IMR-90 (cell line): Measurements from ENCODE around the gene NDUFS3. TPM values are rescaled to one million over a fixed set of nuclear protein-coding genes. Genes with fewer than 3 reads are reported as not detected.

ENCODE experiments used
- ATAC-seq: fragments of 200-7000 bp; cut with Tn5 transposase; 2 replicates; pipeline ENCODE4 v1.9.1; 2020; ENCODE audit warnings: low read depth, mild to moderate bottlenecking, moderate library complexity
- BruUV-seq: library from RNA; stranded (reverse); fragments of 400-500 nt; replicated peaks from 2 replicates; lab custom pipeline; 2021; lab: Mats Ljungman, UMichigan
- CTCF ChIA-PET: fragments of 300-600 bp; formaldehyde crosslinking; extraction: SDS; loops from one replicate; lab custom pipeline; 2021; ENCODE audit warnings: antibody characterized with exemption; lab: Yijun Ruan, JAX
- POLR2A ChIA-PET: fragments of 300-600 bp; sonication (Branson Sonifier 250); formaldehyde crosslinking; loops from one replicate; lab custom pipeline; 2022; ENCODE audit warnings: antibody characterized with exemption; ENCODE audit not compliant: unreplicated experiment; lab: Charles Lee
- DNase-seq: peaks from one replicate; pipeline ENCODE4 v3.0.0; 2013
- H2AFZ ChIP-seq: replicated peaks from 2 replicates; pipeline ENCODE3; 2013; ENCODE audit warnings: low read length, mild to moderate bottlenecking; ENCODE audit not compliant: poor library complexity
- H2AK5ac ChIP-seq: 2 replicates; pipeline ENCODE4 v1.6.1; 2013; ENCODE audit warnings: low read depth, low read length, inconsistent platforms
- H2AK9ac ChIP-seq: replicated peaks from 2 replicates; pipeline ENCODE3; 2013; ENCODE audit warnings: mild to moderate bottlenecking, low read depth, low read length, moderate library complexity; ENCODE audit not compliant: poor library complexity
- H2BK120ac ChIP-seq: 2 replicates; pipeline ENCODE4 v1.6.1; 2013; ENCODE audit warnings: low read depth, low read length, inconsistent platforms
- H2BK15ac ChIP-seq: 3 replicates; pipeline ENCODE4 v1.6.1; 2013; ENCODE audit warnings: low read depth, low read length, inconsistent platforms
- H2BK20ac ChIP-seq: 2 replicates; pipeline ENCODE4 v1.6.1; 2013; ENCODE audit warnings: low read depth, mild to moderate bottlenecking, inconsistent platforms, low read length, moderate library complexity
- H2BK5ac ChIP-seq: 2 replicates; pipeline ENCODE4 v1.6.1; 2013; ENCODE audit warnings: mild to moderate bottlenecking, low read depth, low read length, inconsistent platforms; ENCODE audit not compliant: poor library complexity, severe bottlenecking
- H3K14ac ChIP-seq: replicated peaks from 2 replicates; pipeline ENCODE4 v1.6.1; 2013; ENCODE audit warnings: low read depth, low read length, inconsistent platforms
- H3K18ac ChIP-seq: 2 replicates; pipeline ENCODE4 v1.6.1; 2013; ENCODE audit warnings: low read depth, low read length, control low read depth
- H3K23ac ChIP-seq: 2 replicates; pipeline ENCODE4 v1.6.1; 2013; ENCODE audit warnings: low read depth, low read length, inconsistent platforms
- H3K27ac ChIP-seq: 2 replicates; pipeline ENCODE4 v1.5.1; 2013; ENCODE audit warnings: mild to moderate bottlenecking, control low read depth, low read length; ENCODE audit not compliant: insufficient read depth
- H3K27me3 ChIP-seq: 2 replicates; pipeline ENCODE4 v1.6.1; 2013; ENCODE audit warnings: low read length; ENCODE audit not compliant: control insufficient read depth, insufficient read depth
- H3K36me3 ChIP-seq: 2 replicates; pipeline ENCODE4 v1.6.1; 2013; ENCODE audit warnings: low read length, mixed read lengths; ENCODE audit not compliant: control insufficient read depth, insufficient read depth
- H3K4ac ChIP-seq: 2 replicates; pipeline ENCODE4 v1.6.1; 2013; ENCODE audit warnings: low read depth, low read length, inconsistent platforms
- H3K4me1 ChIP-seq: 2 replicates; pipeline ENCODE4 v1.6.1; 2013; ENCODE audit warnings: low read length, mixed read lengths; ENCODE audit not compliant: control insufficient read depth, insufficient read depth
- H3K4me2 ChIP-seq: 2 replicates; pipeline ENCODE4 v1.6.1; 2013; ENCODE audit warnings: low read depth, mild to moderate bottlenecking, control low read depth, low read length, moderate library complexity
- H3K4me3 ChIP-seq: 2 replicates; pipeline ENCODE4 v1.5.1; 2013; ENCODE audit warnings: low read depth, mild to moderate bottlenecking, control low read depth, low read length, moderate library complexity; ENCODE audit not compliant: insufficient read depth
- H3K56ac ChIP-seq: 2 replicates; pipeline ENCODE4 v1.6.1; 2013; ENCODE audit warnings: low read length, inconsistent platforms; ENCODE audit not compliant: insufficient read depth; ENCODE audit errors: extremely low read depth
- H3K79me1 ChIP-seq, 2 experiments: 2 replicates each; pipeline ENCODE4 v1.6.1; 2013; ENCODE audit warnings: low read length in 2 of 2, inconsistent platforms in 1 of 2, low read depth in 1 of 2
- H3K9ac ChIP-seq: 2 replicates; pipeline ENCODE4 v1.6.1; 2013; ENCODE audit warnings: low read depth, low read length, control low read depth
- H3K9me1 ChIP-seq: 2 replicates; pipeline ENCODE4 v1.6.1; 2013; ENCODE audit warnings: low read length, inconsistent platforms; ENCODE audit not compliant: insufficient read depth
- H3K9me3 ChIP-seq: 2 replicates; pipeline ENCODE4 v1.6.1; 2013; ENCODE audit warnings: low read length; ENCODE audit not compliant: control insufficient read depth, insufficient read depth
- H4K20me1 ChIP-seq: 2 replicates; pipeline ENCODE4 v1.6.1; 2013; ENCODE audit warnings: low read length, inconsistent platforms; ENCODE audit not compliant: insufficient read depth
- H4K5ac ChIP-seq: 2 replicates; pipeline ENCODE4 v1.6.1; 2013; ENCODE audit warnings: mild to moderate bottlenecking, low read depth, low read length, control low read depth
- H4K8ac ChIP-seq, 2 experiments: 2 replicates each; pipeline ENCODE4 v1.6.1; 2013; ENCODE audit warnings: low read depth in 2 of 2, low read length in 2 of 2, control low read depth in 1 of 2, inconsistent platforms in 1 of 2
- H4K91ac ChIP-seq: 2 replicates; pipeline ENCODE4 v1.6.1; 2013; ENCODE audit warnings: low read depth, low read length, inconsistent platforms; ENCODE audit not compliant: insufficient read depth
- BHLHE40 ChIP-seq: fragments of 150-350 bp; IDR thresholded peaks from 2 replicates; pipeline ENCODE4 v1.6.1; 2016; ENCODE audit warnings: mild to moderate bottlenecking, low read depth, low read length
- CHD1 ChIP-seq: IDR thresholded peaks from 2 replicates; pipeline ENCODE4 v1.6.1; 2012; ENCODE audit warnings: low read depth, low read length, improper control_type of control experiment
- CTCF ChIP-seq: conservative IDR thresholded peaks from 2 replicates; pipeline ENCODE4 v1.5.1; 2012; ENCODE audit warnings: mild to moderate bottlenecking, low read depth, low read length, improper control_type of control experiment
- FOS ChIP-seq: fragments of 150-350 bp; IDR thresholded peaks from 2 replicates; pipeline ENCODE4 v1.6.1; 2016; ENCODE audit warnings: low read depth, low read length
- MAFK ChIP-seq: IDR thresholded peaks from 2 replicates; pipeline ENCODE4 v1.6.1; 2012; ENCODE audit warnings: low read depth, low read length, improper control_type of control experiment
- MXI1 ChIP-seq: IDR thresholded peaks from 2 replicates; pipeline ENCODE4 v1.6.1; 2012; ENCODE audit warnings: low read depth, mild to moderate bottlenecking, low read length, moderate library complexity, borderline replicate concordance
- NFE2L2 ChIP-seq: fragments of 150-350 bp; IDR thresholded peaks from 2 replicates; pipeline ENCODE4 v1.6.1; 2016; ENCODE audit warnings: low read depth, mild to moderate bottlenecking, low read length
- RAD21 ChIP-seq: IDR thresholded peaks from 2 replicates; pipeline ENCODE4 v1.6.1; 2012; ENCODE audit warnings: low read length, improper control_type of control experiment
- WGBS, 2 experiments: methylation state at CpG; one replicate each; pipeline versions ENCODE4 v1.1.5 to v1.1.7; 2013; ENCODE audit warnings: missing lambda C conversion rate in 2 of 2; ENCODE audit not compliant: insufficient read length in 1 of 2; ENCODE audit errors: extremely low coverage in 2 of 2; 5-methylcytosine and 5-hydroxymethylcytosine counted together
- dilution Hi-C: fragments of 300-500 bp; cut with HindIII; formaldehyde crosslinking; loops from one replicate; pipeline ENCODE4 v1.14.3; 2018; ENCODE audit warnings: low sequenced_read_pairs; ENCODE audit not compliant: unreplicated experiment
- in situ Hi-C: fragments of 300-500 bp; cut with MboI; formaldehyde crosslinking; loops from 3 replicates; pipeline ENCODE4 v1.14.3; 2019; ENCODE audit warnings: low sequenced_read_pairs, inconsistent platforms, mixed read lengths
- intact Hi-C: fragments of 100-400 bp; cut with micrococcal nuclease; formaldehyde crosslinking; loops from 2 replicates; pipeline ENCODE4 v1.10.0; 2022
- polyA plus RNA-seq, 3 experiments: library from polyadenylated mRNA; depleted of rRNA; stranded (reverse); fragments of >200 nt; gene quantifications; 2 replicates each; pipeline ENCODE4 v1.2.3, GENCODE V29; 2012; ENCODE audit warnings: low replicate concordance in 1 of 3
- total RNA-seq: library from RNA; depleted of rRNA; stranded (reverse); fragments of >200 nt; gene quantifications from 2 replicates; pipeline ENCODE4 v1.2.3, GENCODE V29; 2012
- TF ChIP-seq, protein P1 (sequence below): fragments of 150-350 bp; IDR thresholded peaks from 2 replicates; pipeline ENCODE4 v1.6.1; 2016; ENCODE audit warnings: low read depth, mild to moderate bottlenecking, low read length, moderate library complexity, borderline replicate concordance

The NDUFS3 gene
- total and polyA plus RNA-seq, 2 of the 4 experiments (the other 2 are of a cell fraction): 77.1 to 108 TPM

DNA sequence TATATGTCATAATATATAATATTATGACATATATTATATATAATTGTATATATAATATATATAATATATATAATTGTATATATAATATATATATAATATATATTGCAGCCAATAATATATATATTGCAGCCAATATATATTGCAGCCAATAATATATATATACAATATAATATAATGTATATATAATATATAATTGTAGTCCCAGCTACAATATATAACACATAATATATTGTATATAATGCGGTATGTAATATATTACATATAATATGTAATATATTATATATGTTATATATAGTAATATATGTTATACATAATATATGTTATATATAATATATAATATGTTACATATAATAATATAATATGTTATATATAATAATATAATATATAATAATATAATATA, 20.2 kb upstream of the NDUFS3 start:
- 0 out of 4 replicates have a peak, but pooled peaks cover 0 to 4% of the 10 kb centered on the region in 2 experiments for H3K79me1 ChIP-seq
- no peak overlapping the region for H4K5ac ChIP-seq
- H3K56ac ChIP-seq: no peak overlapping the region
- H3K9me1 ChIP-seq: no peaks in the 10 kb centered on the region
- TF ChIP-seq BHLHE40: no peak
- TF ChIP-seq RAD21: no peak
- no peak for TF ChIP-seq CHD1
- TF ChIP-seq NFE2L2: no peak
- no peak for TF ChIP-seq CTCF
- TF ChIP-seq MXI1: no peak
- TF ChIP-seq, protein P1, sequence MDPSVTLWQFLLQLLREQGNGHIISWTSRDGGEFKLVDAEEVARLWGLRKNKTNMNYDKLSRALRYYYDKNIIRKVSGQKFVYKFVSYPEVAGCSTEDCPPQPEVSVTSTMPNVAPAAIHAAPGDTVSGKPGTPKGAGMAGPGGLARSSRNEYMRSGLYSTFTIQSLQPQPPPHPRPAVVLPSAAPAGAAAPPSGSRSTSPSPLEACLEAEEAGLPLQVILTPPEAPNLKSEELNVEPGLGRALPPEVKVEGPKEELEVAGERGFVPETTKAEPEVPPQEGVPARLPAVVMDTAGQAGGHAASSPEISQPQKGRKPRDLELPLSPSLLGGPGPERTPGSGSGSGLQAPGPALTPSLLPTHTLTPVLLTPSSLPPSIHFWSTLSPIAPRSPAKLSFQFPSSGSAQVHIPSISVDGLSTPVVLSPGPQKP: no peak
- TF ChIP-seq FOS: no peak
- no peak for TF ChIP-seq MAFK
- H3K4me3 ChIP-seq: no peak overlapping the region
- no peaks in the 10 kb centered on the region for H3K36me3 ChIP-seq
- no peak overlapping the region for H4K91ac ChIP-seq
- intact Hi-C loops (no loop called here), dilution Hi-C loops (no loop called here), in situ Hi-C loops (no loop called here)
- WGBS, 2 experiments: no CpG with 5 or more reads among the region's 1 CpG
- no peak overlapping the region for H3K14ac ChIP-seq
- H2AFZ ChIP-seq: no peak overlapping the region
- H3K4me2 ChIP-seq: no peak overlapping the region
- H4K8ac ChIP-seq: no peak overlapping the region
- no peak for ATAC-seq
- H3K18ac ChIP-seq: no peak overlapping the region
- no peak overlapping the region for H3K9ac ChIP-seq
- POLR2A ChIA-PET: no interaction called here
- DNase-seq: no peak
- H3K27ac ChIP-seq: no peak overlapping the region
- H4K20me1 ChIP-seq: no peaks in the 10 kb centered on the region
- no peaks in the 10 kb centered on the region for H3K9me3 ChIP-seq
- H3K27me3 ChIP-seq: no peaks in the 10 kb centered on the region
- H2BK20ac ChIP-seq: no peak overlapping the region
- no peak overlapping the region for H2AK5ac ChIP-seq
- no peak overlapping the region for H2BK120ac ChIP-seq
- no peak overlapping the region for H2BK15ac ChIP-seq
- CTCF ChIA-PET: interaction anchor here (0.6 kb wide), 1 partner anchor 57 kb away, joined by 3 read pairs; no protein-coding TSS in a partner anchor
- BruUV-seq: no TSS peak
- H2AK9ac ChIP-seq: no peak overlapping the region
- H3K23ac ChIP-seq: no peak overlapping the region
- no peak overlapping the region for H2BK5ac ChIP-seq
- no peak overlapping the region for H3K4ac ChIP-seq
- H3K4me1 ChIP-seq: no peaks in the 10 kb centered on the region
